NT2/D1 (cell line): Measurements from ENCODE around the gene BCAT1.

ENCODE experiments used
- YY1 ChIP-seq: IDR thresholded peaks from 2 replicates; pipeline ENCODE4 v1.6.1; 2011; ENCODE audit not compliant: insufficient read length, insufficient read depth
- ZNF274 ChIP-seq: IDR thresholded peaks from 2 replicates; pipeline ENCODE4 v1.6.1; 2011; ENCODE audit warnings: mild to moderate bottlenecking, low read depth, low read length

DNA sequence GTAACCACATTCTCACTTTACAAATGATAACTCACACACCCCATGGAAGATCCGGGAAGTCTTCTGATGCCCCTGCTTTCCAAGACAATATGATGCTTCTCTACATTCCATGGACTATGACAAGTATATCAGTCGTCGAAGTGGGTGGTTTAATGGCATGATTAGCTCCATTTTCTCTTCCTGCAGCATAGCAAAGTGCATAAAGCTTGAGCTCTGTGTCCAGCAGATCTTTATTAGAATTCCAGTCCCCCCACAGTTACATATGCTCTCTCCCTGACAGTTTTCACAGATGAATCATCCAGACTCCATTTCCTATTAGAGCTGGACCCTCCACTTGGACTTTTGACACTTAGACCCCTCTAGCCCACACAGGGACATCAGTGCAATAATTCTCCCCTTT lies 174.9 kb downstream of the BCAT1 start:
- no peak for TF ChIP-seq YY1
- TF ChIP-seq ZNF274 = no peak
